Measurements from ENCODE around the gene EYA2. TPM values are rescaled to one million over a fixed set of nuclear protein-coding genes. Genes with fewer than 3 reads are reported as not detected.
A peak's percentile ranks its signal among the peaks of the same experiment; 100 is the strongest.
"Not testable (repeated sequence)": the region's sequence is repeated elsewhere in the genome, so short reads cannot be mapped to it uniquely, and the experiment has no call there.

EYA2 gene
- total and polyA plus RNA-seq, 2 donors (not counting 3 experiments of a cell fraction or from before 2014, with no cell fraction given) = not detected

- no peaks in the 10 kb centered on the region for H3K4me1 ChIP-seq (ENCODE audit: control insufficient read depth, extremely low read depth, insufficient read depth, low read length)
- H3K27ac ChIP-seq (ENCODE audit: insufficient read depth, low read depth, low read length) = no peak overlapping the region
- CTCF ChIA-PET = no interaction called here
- H4K20me1 ChIP-seq (replicated peaks; ENCODE audit: control insufficient read depth, extremely low read depth, insufficient read depth, low read length) = no peaks in the 10 kb centered on the region
- no TSS peak for BruUV-seq (replicated peaks)
- no peaks in the 10 kb centered on the region for H3K79me2 ChIP-seq (ENCODE audit: control insufficient read depth, insufficient read depth, low read length)
- no peaks in the 10 kb centered on the region for H3K9me3 ChIP-seq (replicated peaks; ENCODE audit: control insufficient read depth, insufficient read depth, low read length)
- POLR2A ChIA-PET = no interaction called here
- intact Hi-C loops (cut with micrococcal nuclease) (no loop called here), dilution Hi-C loops (cut with MboI; ENCODE audit: extremely low pct_ligation_motif_present, low sequenced_read_pairs) (no loop called here)
- TF ChIP-seq POLR2AphosphoS5 (IDR thresholded peaks at IDR 0.05; ENCODE audit: insufficient read depth, low read depth, low read length) (no peak), GATA2 (IDR thresholded peaks at IDR 0.05; ENCODE audit: insufficient read depth, insufficient read length, low read depth, low read length) (no peak), EZH2 (IDR thresholded peaks at IDR 0.05; ENCODE audit: borderline replicate concordance, low read depth, low read length, severe bottlenecking) (no peak), CTCF (IDR thresholded peaks at IDR 0.05; ENCODE audit: extremely low read depth in 1 of 2, insufficient read depth in 1 of 2, low read depth in 1 of 2, low read length in 2 of 2) (no peak), JUN (IDR thresholded peaks at IDR 0.05; ENCODE audit: borderline replicate concordance, insufficient read depth, insufficient read length, low read depth) (no peak), MAX (IDR thresholded peaks at IDR 0.05; ENCODE audit: insufficient read depth, insufficient read length) (no peak)
- no peak overlapping the region for H3K4me2 ChIP-seq (ENCODE audit: insufficient read depth, low read length)
- no peak overlapping the region for H3K4me3 ChIP-seq (replicated peaks in 1 of 3; ENCODE audit: insufficient read depth in 1 of 3, low read depth in 1 of 3, low read length in 3 of 3)
- FAIRE-seq = peak; percentile 43
- peak; percentile 86 for DNase-seq (ENCODE audit: low read depth, low spot score)
- no peaks in the 10 kb centered on the region for H3K9me1 ChIP-seq (replicated peaks; ENCODE audit: control insufficient read depth, extremely low read depth, insufficient read depth, low read length)
- no peaks in the 10 kb centered on the region for H3K36me3 ChIP-seq (ENCODE audit: control insufficient read depth in 2 of 2, extremely low read depth in 1 of 2, insufficient read depth in 2 of 2, low read length in 2 of 2)
- no peaks in the 10 kb centered on the region for H3K27me3 ChIP-seq (ENCODE audit: control insufficient read depth in 2 of 2, insufficient read depth in 2 of 2, low read length in 2 of 2)
- H3K9ac ChIP-seq (replicated peaks; ENCODE audit: extremely low read depth, insufficient read depth, low read length) = no peak overlapping the region
- H2AFZ ChIP-seq (ENCODE audit: low read depth, low read length) = no peak overlapping the region
Observed at GRCh38 chr20:47175493-47175892, 280.9 kb downstream of the EYA2 start.

GRCh38 chr20:47176217-47176616 lies 281.6 kb downstream of the EYA2 start:
- H3K9me1 ChIP-seq (replicated peaks; ENCODE audit: control insufficient read depth, extremely low read depth, insufficient read depth, low read length); BruUV-seq (replicated peaks); H3K9me3 ChIP-seq (replicated peaks; ENCODE audit: control insufficient read depth, insufficient read depth, low read length); H4K20me1 ChIP-seq (replicated peaks; ENCODE audit: control insufficient read depth, extremely low read depth, insufficient read depth, low read length); H3K79me2 ChIP-seq (ENCODE audit: control insufficient read depth, insufficient read depth, low read length); H2AFZ ChIP-seq (ENCODE audit: low read depth, low read length); H3K27ac ChIP-seq (ENCODE audit: insufficient read depth, low read depth, low read length); DNase-seq (ENCODE audit: low read depth, low spot score); POLR2A ChIA-PET; dilution Hi-C loops (cut with MboI; ENCODE audit: extremely low pct_ligation_motif_present, low sequenced_read_pairs); H3K36me3 ChIP-seq (ENCODE audit: control insufficient read depth in 2 of 2, extremely low read depth in 1 of 2, insufficient read depth in 2 of 2, low read length in 2 of 2); H3K9ac ChIP-seq (replicated peaks; ENCODE audit: extremely low read depth, insufficient read depth, low read length); H3K27me3 ChIP-seq (ENCODE audit: control insufficient read depth in 2 of 2, insufficient read depth in 2 of 2, low read length in 2 of 2); intact Hi-C loops (cut with micrococcal nuclease); H3K4me1 ChIP-seq (ENCODE audit: control insufficient read depth, extremely low read depth, insufficient read depth, low read length); FAIRE-seq; H3K4me2 ChIP-seq (ENCODE audit: insufficient read depth, low read length); H3K4me3 ChIP-seq (replicated peaks in 1 of 3; ENCODE audit: insufficient read depth in 1 of 3, low read depth in 1 of 3, low read length in 3 of 3): not testable (repeated sequence)
- CTCF ChIA-PET = interaction anchor here (0.7 kb wide), 1 partner anchor 458 kb away, joined by 5 read pairs; no protein-coding TSS in a partner anchor

Measured in endothelial cell of umbilical vein (primary cell).